Keratinocyte (primary cell): ENCODE measurements around the gene TSPOAP1. TPM values are rescaled to one million over a fixed set of nuclear protein-coding genes. Genes with fewer than 3 reads are reported as not detected.

Experiments
- DNase-seq: peaks from one replicate; pipeline ENCODE4 v3.0.0-alpha.2; 2011; ENCODE audit warnings: low read depth, missing footprints, low spot score
- FAIRE-seq: peaks from 2 replicates; lab custom pipeline; 2011; peaks lifted over from hg19 to GRCh38; lab: Jason Lieb, UNC
- H2AFZ ChIP-seq: 2 replicates; pipeline ENCODE4 v1.6.0; 2012; ENCODE audit warnings: low read length, control low read depth, inconsistent platforms; ENCODE audit not compliant: control insufficient read depth
- H3K27ac ChIP-seq: 2 replicates; pipeline ENCODE4 v1.5.1; 2011; ENCODE audit warnings: low read length; ENCODE audit not compliant: control insufficient read depth, insufficient read depth
- H3K27me3 ChIP-seq: 3 replicates; pipeline ENCODE4 v1.6.0; 2011; ENCODE audit warnings: low read length; ENCODE audit not compliant: control insufficient read depth, insufficient read depth; ENCODE audit errors: extremely low read depth
- H3K36me3 ChIP-seq, 2 experiments: 2 replicates in 1 of 2; 3 replicates in 1 of 2; pipeline ENCODE4 v1.5.1; 2011; ENCODE audit warnings: low read length in 2 of 2, mild to moderate bottlenecking in 1 of 2; ENCODE audit not compliant: control insufficient read depth in 2 of 2, insufficient read depth in 2 of 2; ENCODE audit errors: extremely low read depth in 1 of 2
- H3K4me1 ChIP-seq: 3 replicates; pipeline ENCODE4 v1.5.1; 2011; ENCODE audit warnings: low read length; ENCODE audit not compliant: control insufficient read depth, insufficient read depth; ENCODE audit errors: extremely low read depth
- H3K4me2 ChIP-seq: 3 replicates; pipeline ENCODE4 v1.6.0; 2011; ENCODE audit warnings: low read depth, low read length; ENCODE audit not compliant: control insufficient read depth, insufficient read depth; ENCODE audit errors: extremely low read depth
- H3K4me3 ChIP-seq, 3 experiments: fragments of 200-600 bp in 1 of 3; sonication (generic) in 1 of 3; 2 replicates in 2 of 3; 3 replicates in 1 of 3; pipeline ENCODE4 v1.5.1; 2011 to 2016; ENCODE audit warnings: low read length in 3 of 3, mild to moderate bottlenecking in 3 of 3, control low read depth in 2 of 3, inconsistent platforms in 1 of 3, low read depth in 1 of 3, mixed read lengths in 1 of 3, mixed run types in 1 of 3, moderate library complexity in 1 of 3; ENCODE audit not compliant: control insufficient read depth in 2 of 3, insufficient read depth in 2 of 3; ENCODE audit errors: extremely low read depth in 1 of 3
- H3K79me2 ChIP-seq: 2 replicates; pipeline ENCODE4 v1.6.0; 2012; ENCODE audit warnings: low read length; ENCODE audit not compliant: control insufficient read depth, insufficient read depth
- H3K9ac ChIP-seq: 3 replicates; pipeline ENCODE4 v1.6.0; 2011; ENCODE audit warnings: low read length; ENCODE audit not compliant: control insufficient read depth, insufficient read depth; ENCODE audit errors: extremely low read depth
- H3K9me1 ChIP-seq: 3 replicates; pipeline ENCODE4 v1.6.0; 2011; ENCODE audit warnings: low read length; ENCODE audit not compliant: control insufficient read depth, insufficient read depth; ENCODE audit errors: extremely low read depth
- H3K9me3 ChIP-seq: 2 replicates; pipeline ENCODE4 v1.5.1; 2012; ENCODE audit warnings: low read depth, low read length; ENCODE audit not compliant: control insufficient read depth
- H4K20me1 ChIP-seq: 3 replicates; pipeline ENCODE4 v1.6.0; 2011; ENCODE audit warnings: low read length; ENCODE audit not compliant: control insufficient read depth, insufficient read depth; ENCODE audit errors: extremely low read depth
- CTCF ChIP-seq, 3 experiments: IDR thresholded peaks in 1 of 3; conservative IDR thresholded peaks in 1 of 3; optimal IDR thresholded peaks in 1 of 3; 2 replicates in 2 of 3; 3 replicates in 1 of 3; pipeline versions ENCODE3 to v1.5.1; 2011; ENCODE audit warnings: low read length in 3 of 3, mild to moderate bottlenecking in 3 of 3, moderate library complexity in 2 of 3, control low read depth in 1 of 3, inconsistent platforms in 1 of 3; ENCODE audit not compliant: insufficient read depth in 2 of 3; ENCODE audit errors: extremely low read depth in 1 of 3
- EZH2 ChIP-seq: IDR thresholded peaks from one replicate; pipeline ENCODE4 v1.6.1; 2012; ENCODE audit warnings: inconsistent platforms, mild to moderate bottlenecking, low read length, moderate library complexity
- dilution Hi-C: fragments of 300-500 bp; cut with MboI; formaldehyde crosslinking; loops from one replicate; pipeline ENCODE4 v1.7.0; 2020; ENCODE audit warnings: low sequenced_read_pairs; ENCODE audit not compliant: extremely low pct_ligation_motif_present
- polyA plus RNA-seq, 5 experiments: library from polyadenylated mRNA; depleted of rRNA in 3 of 5; stranded (reverse) in 3 of 5; stranded (forward) in 1 of 5; unstranded in 1 of 5; fragments of >200 nt; gene quantifications; 1 replicate in 1 of 5; 2 replicates in 3 of 5; 3 replicates in 1 of 5; pipeline versions ENCODE4 v1.2.1 to v1.2.3, GENCODE V29; 2011 to 2012; ENCODE audit warnings: missing spikeins in 2 of 5, low read depth in 1 of 5, low replicate concordance in 1 of 5

TSPOAP1 gene
- polyA plus RNA-seq, 1 donor (not counting 4 experiments of a cell fraction or from before 2014, with no cell fraction given) = 0.04 TPM

GRCh38 chr17:58270476-58271215, 57.9 kb downstream of the TSPOAP1 start:
- TF ChIP-seq EZH2 (no peak), CTCF (optimal IDR thresholded peaks at IDR 0.05 in 1 of 3, IDR thresholded peaks at IDR 0.05 in 1 of 3, conservative IDR thresholded peaks at IDR 0.05 in 1 of 3; ENCODE audit: extremely low read depth in 1 of 3, insufficient read depth in 2 of 3, low read length in 3 of 3) (peak; percentile 26 to 61 (median 35))
- dilution Hi-C loops = no loop called here
- no peak for FAIRE-seq

GRCh38 chr17:58269557-58270291, 58.9 kb downstream of the TSPOAP1 start:
- no peak for FAIRE-seq
- Histone ChIP-seq H3K9me1 (no peaks in the 10 kb centered on the region), H4K20me1 (no peaks in the 10 kb centered on the region), H3K4me2 (no peak overlapping the region), H3K4me1 (no peaks in the 10 kb centered on the region), H3K9ac (no peak overlapping the region), H3K9me3 (no peaks in the 10 kb centered on the region), H2AFZ (no peak overlapping the region), H3K36me3 (no peaks in the 10 kb centered on the region), H3K4me3 (no peak overlapping the region), H3K27me3 (no peaks in the 10 kb centered on the region), H3K27ac (no peak overlapping the region), H3K79me2 (no peaks in the 10 kb centered on the region)
- TF ChIP-seq EZH2 (no peak), CTCF (optimal IDR thresholded peaks at IDR 0.05 in 1 of 3, IDR thresholded peaks at IDR 0.05 in 1 of 3, conservative IDR thresholded peaks at IDR 0.05 in 1 of 3; ENCODE audit: extremely low read depth in 1 of 3, insufficient read depth in 2 of 3, low read length in 3 of 3) (no peak)
- dilution Hi-C loops = no loop called here
- no peak for DNase-seq

More at GRCh38 chr17:58270476-58271215, 57.9 kb downstream of the TSPOAP1 start:
- H3K4me2 ChIP-seq = no peak overlapping the region
- no peaks in the 10 kb centered on the region for H3K36me3 ChIP-seq
- H2AFZ ChIP-seq = no peak overlapping the region
- no peaks in the 10 kb centered on the region for H3K79me2 ChIP-seq
- H4K20me1 ChIP-seq = no peaks in the 10 kb centered on the region
- no peak overlapping the region for H3K27ac ChIP-seq
- no peak overlapping the region for H3K4me3 ChIP-seq
- no peak overlapping the region for H3K9ac ChIP-seq
- H3K4me1 ChIP-seq = no peaks in the 10 kb centered on the region
- no peaks in the 10 kb centered on the region for H3K9me1 ChIP-seq
- H3K27me3 ChIP-seq = no peaks in the 10 kb centered on the region
- no peak for DNase-seq
- no peaks in the 10 kb centered on the region for H3K9me3 ChIP-seq
